Astrocyte (in vitro differentiated cells and primary cell): ENCODE measurements around the gene RAD51B. TPM values are rescaled to one million over a fixed set of nuclear protein-coding genes. Genes with fewer than 3 reads are reported as not detected.

Experiments
- DNase-seq: peaks from one replicate; pipeline ENCODE4 v3.0.0-alpha.2; 2010; ENCODE audit warnings: low read depth
- FAIRE-seq: peaks from 2 replicates; lab custom pipeline; 2011; peaks lifted over from hg19 to GRCh38; lab: Jason Lieb, UNC
- H2AFZ ChIP-seq: 2 replicates; pipeline ENCODE4 v1.6.0; 2012; ENCODE audit warnings: low read depth, low read length, inconsistent platforms
- H3K27ac ChIP-seq: 2 replicates; pipeline ENCODE4 v1.5.1; 2011; ENCODE audit warnings: low read depth, low read length, inconsistent platforms
- H3K27me3 ChIP-seq: 2 replicates; pipeline ENCODE4 v1.6.0; 2011; ENCODE audit warnings: low read length, inconsistent platforms; ENCODE audit not compliant: insufficient read depth
- H3K36me3 ChIP-seq: 2 replicates; pipeline ENCODE4 v1.5.1; 2011; ENCODE audit warnings: low read length, inconsistent platforms; ENCODE audit not compliant: insufficient read depth
- H3K4me1 ChIP-seq: 2 replicates; pipeline ENCODE4 v1.5.1; 2011; ENCODE audit warnings: low read length, inconsistent platforms; ENCODE audit not compliant: insufficient read depth
- H3K4me2 ChIP-seq: 2 replicates; pipeline ENCODE4 v1.6.0; 2012; ENCODE audit warnings: low read length, inconsistent platforms
- H3K4me3 ChIP-seq: 2 replicates; pipeline ENCODE4 v1.5.1; 2011; ENCODE audit warnings: low read depth, mild to moderate bottlenecking, low read length, inconsistent platforms; ENCODE audit not compliant: insufficient read depth
- H3K79me2 ChIP-seq: 2 replicates; pipeline ENCODE4 v1.6.0; 2012; ENCODE audit warnings: mild to moderate bottlenecking, low read length, inconsistent platforms; ENCODE audit not compliant: insufficient read depth
- H3K9ac ChIP-seq: 2 replicates; pipeline ENCODE4 v1.6.0; 2012; ENCODE audit warnings: mild to moderate bottlenecking, low read length, inconsistent platforms
- H3K9me3 ChIP-seq: 2 replicates; pipeline ENCODE4 v1.5.1; 2012; ENCODE audit warnings: low read depth, mild to moderate bottlenecking, low read length, inconsistent platforms; ENCODE audit not compliant: insufficient read depth
- H4K20me1 ChIP-seq: 2 replicates; pipeline ENCODE4 v1.6.0; 2012; ENCODE audit warnings: low read length, inconsistent platforms; ENCODE audit not compliant: insufficient read depth
- H3K27ac Mint-ChIP-seq: one replicate; pipeline ENCODE4 v1.8.0; 2021; ENCODE audit warnings: mild to moderate bottlenecking, mixed read lengths; ENCODE audit not compliant: unreplicated experiment
- H3K27me3 Mint-ChIP-seq: one replicate; pipeline ENCODE4 v1.8.0; 2021; ENCODE audit warnings: low read depth, mixed read lengths; ENCODE audit not compliant: unreplicated experiment
- H3K36me3 Mint-ChIP-seq: one replicate; pipeline ENCODE4 v1.8.0; 2021; ENCODE audit warnings: low read depth, mixed read lengths; ENCODE audit not compliant: unreplicated experiment
- H3K4me1 Mint-ChIP-seq: one replicate; pipeline ENCODE4 v1.8.0; 2021; ENCODE audit warnings: low read depth, mixed read lengths; ENCODE audit not compliant: unreplicated experiment
- H3K4me3 Mint-ChIP-seq: one replicate; pipeline ENCODE4 v1.8.0; 2021; ENCODE audit warnings: mild to moderate bottlenecking, moderate library complexity, mixed read lengths; ENCODE audit not compliant: unreplicated experiment
- H3K9me3 Mint-ChIP-seq: one replicate; pipeline ENCODE4 v1.8.0; 2021; ENCODE audit warnings: mild to moderate bottlenecking, mixed read lengths; ENCODE audit not compliant: unreplicated experiment
- EZH2 ChIP-seq: IDR thresholded peaks from 2 replicates; pipeline ENCODE4 v1.6.1; 2012; ENCODE audit warnings: mild to moderate bottlenecking, low read length, inconsistent platforms; ENCODE audit not compliant: insufficient read depth
- total RNA-seq: library from RNA; stranded (reverse); gene quantifications from 2 replicates; pipeline ENCODE4 v1.2.1, GENCODE V29; 2021
- TF ChIP-seq, protein P1 (sequence below): IDR thresholded peaks from 2 replicates; pipeline ENCODE4 v1.5.1; 2011; ENCODE audit warnings: low read depth, mild to moderate bottlenecking, inconsistent platforms, low read length, moderate library complexity; ENCODE audit not compliant: insufficient read depth

RAD51B gene
- total RNA-seq, 1 donor from 2014 or later: 10.8 TPM

DNA sequence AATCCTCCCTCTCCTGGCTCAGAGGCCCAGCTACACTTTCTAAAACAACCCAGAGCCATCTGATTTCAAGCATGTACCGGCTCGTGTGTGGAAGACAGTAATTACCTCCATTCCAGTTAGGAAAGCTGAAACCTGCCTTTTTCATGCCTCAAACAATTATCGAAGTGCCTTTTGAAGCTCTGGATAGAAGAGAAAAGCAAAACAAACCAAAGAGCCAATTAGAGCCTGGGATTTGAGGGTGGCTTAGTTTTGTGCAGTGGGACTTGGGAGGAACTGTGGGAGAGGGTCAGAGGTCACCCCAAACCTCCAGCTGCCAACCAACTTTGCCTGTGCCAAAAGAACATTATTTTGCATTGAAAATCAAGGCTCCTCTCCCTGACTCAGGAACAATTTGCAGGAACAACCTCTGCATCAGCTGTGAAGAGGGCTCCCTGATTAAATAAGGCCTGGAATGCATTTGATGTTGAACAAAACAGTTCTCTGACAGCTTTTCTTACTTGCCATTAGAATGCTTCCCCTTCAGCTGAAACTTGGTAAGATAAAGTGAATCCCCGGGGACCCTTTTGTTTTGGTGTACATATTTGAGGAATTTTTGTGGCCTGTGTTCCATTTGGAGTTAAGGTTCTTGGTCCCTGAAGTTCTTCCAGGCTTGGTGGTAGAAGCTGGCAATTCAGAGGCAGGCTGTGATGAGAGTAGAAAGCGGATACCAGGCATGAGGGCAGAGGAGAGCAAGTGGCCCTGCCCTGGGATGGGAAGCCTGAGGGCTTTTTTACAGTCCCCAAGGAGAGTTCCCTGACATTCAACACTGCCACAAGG lies 703.1 kb downstream of the RAD51B start:
- Mint-ChIP-seq H3K4me1 (peaks cover 34% of the 10 kb centered on the region), H3K36me3 (no peaks in the 10 kb centered on the region), H3K4me3 (no peak overlapping the region), H3K27me3 (no peaks in the 10 kb centered on the region), H3K27ac (no peak overlapping the region), H3K9me3 (peaks cover 9% of the 10 kb centered on the region)
- no peak overlapping the region for H3K4me2 ChIP-seq
- H3K9ac ChIP-seq: no peak overlapping the region
- FAIRE-seq: no peak
- no peaks in the 10 kb centered on the region for H3K36me3 ChIP-seq
- TF ChIP-seq EZH2: no peak
- TF ChIP-seq, protein P1, sequence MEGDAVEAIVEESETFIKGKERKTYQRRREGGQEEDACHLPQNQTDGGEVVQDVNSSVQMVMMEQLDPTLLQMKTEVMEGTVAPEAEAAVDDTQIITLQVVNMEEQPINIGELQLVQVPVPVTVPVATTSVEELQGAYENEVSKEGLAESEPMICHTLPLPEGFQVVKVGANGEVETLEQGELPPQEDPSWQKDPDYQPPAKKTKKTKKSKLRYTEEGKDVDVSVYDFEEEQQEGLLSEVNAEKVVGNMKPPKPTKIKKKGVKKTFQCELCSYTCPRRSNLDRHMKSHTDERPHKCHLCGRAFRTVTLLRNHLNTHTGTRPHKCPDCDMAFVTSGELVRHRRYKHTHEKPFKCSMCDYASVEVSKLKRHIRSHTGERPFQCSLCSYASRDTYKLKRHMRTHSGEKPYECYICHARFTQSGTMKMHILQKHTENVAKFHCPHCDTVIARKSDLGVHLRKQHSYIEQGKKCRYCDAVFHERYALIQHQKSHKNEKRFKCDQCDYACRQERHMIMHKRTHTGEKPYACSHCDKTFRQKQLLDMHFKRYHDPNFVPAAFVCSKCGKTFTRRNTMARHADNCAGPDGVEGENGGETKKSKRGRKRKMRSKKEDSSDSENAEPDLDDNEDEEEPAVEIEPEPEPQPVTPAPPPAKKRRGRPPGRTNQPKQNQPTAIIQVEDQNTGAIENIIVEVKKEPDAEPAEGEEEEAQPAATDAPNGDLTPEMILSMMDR: no peak
- no peaks in the 10 kb centered on the region for H3K27me3 ChIP-seq
- no peaks in the 10 kb centered on the region for H3K9me3 ChIP-seq
- no peak overlapping the region for H2AFZ ChIP-seq
- no peak for DNase-seq
- H3K79me2 ChIP-seq: no peaks in the 10 kb centered on the region
- H3K27ac ChIP-seq: no peak overlapping the region
- H3K4me3 ChIP-seq: no peak overlapping the region
- no peaks in the 10 kb centered on the region for H4K20me1 ChIP-seq
- H3K4me1 ChIP-seq: peaks cover 11% of the 10 kb centered on the region

- Mint-ChIP-seq H3K4me3 (no peak overlapping the region), H3K9me3 (peaks cover 9% of the 10 kb centered on the region), H3K27ac (no peak overlapping the region), H3K27me3 (no peaks in the 10 kb centered on the region), H3K4me1 (peaks cover 34% of the 10 kb centered on the region), H3K36me3 (no peaks in the 10 kb centered on the region)
- TF ChIP-seq EZH2: no peak
- TF ChIP-seq, protein P1: no peak
- Histone ChIP-seq H3K9me3 (no peaks in the 10 kb centered on the region), H3K79me2 (no peaks in the 10 kb centered on the region), H2AFZ (no peak overlapping the region), H3K9ac (no peak overlapping the region), H3K27ac (no peak overlapping the region), H3K36me3 (no peaks in the 10 kb centered on the region), H3K4me2 (no peak overlapping the region), H3K4me1 (peaks cover 11% of the 10 kb centered on the region), H3K27me3 (no peaks in the 10 kb centered on the region), H3K4me3 (no peak overlapping the region), H4K20me1 (no peaks in the 10 kb centered on the region)
- DNase-seq (no peak), FAIRE-seq (no peak)
Observed at GRCh38 chr14:68523326-68523610, 703.7 kb downstream of the RAD51B start.

DNA sequence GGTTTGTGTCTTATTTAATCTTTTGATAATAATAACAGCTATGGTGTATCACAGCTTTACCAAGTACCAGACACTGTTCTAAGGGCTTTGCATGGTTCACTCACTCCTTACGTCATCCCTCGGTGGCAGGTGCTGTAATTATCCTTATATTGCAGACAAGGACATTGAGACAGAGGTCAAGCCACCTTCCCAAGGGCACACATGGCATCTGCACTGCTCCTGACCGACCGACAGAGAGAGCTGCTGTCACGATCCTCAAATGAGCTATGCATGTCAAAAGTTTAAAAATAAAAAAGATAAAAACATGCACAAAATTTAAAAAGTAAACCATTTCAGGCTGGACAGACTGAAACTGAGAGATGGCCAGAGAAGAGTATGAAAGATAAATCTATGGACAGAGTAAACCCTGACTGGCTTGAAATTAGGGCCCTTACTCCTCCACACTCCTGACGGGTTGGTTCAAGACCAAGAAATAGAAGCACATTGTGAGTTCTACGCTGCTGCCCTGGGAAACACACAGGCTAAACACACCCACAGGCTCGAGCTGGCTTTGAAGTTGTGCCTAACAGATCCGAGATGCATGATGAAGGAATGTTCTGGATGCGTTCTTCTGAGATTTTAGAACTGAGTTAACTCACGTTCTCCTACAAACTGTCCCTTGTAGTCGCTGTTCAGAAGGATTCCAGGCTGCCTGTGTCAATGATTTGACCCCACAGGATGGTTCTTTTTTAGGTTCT lies 704.6 kb downstream of the RAD51B start:
- H3K9ac ChIP-seq: no peak overlapping the region

More for the DNA sequence above, 704.6 kb downstream of the RAD51B start:
- no peak for TF ChIP-seq EZH2
- TF ChIP-seq, protein P1: no peak
- H4K20me1 ChIP-seq: no peaks in the 10 kb centered on the region
- no peak overlapping the region for H3K27ac Mint-ChIP-seq
- H3K4me1 Mint-ChIP-seq: peaks cover 34% of the 10 kb centered on the region
- no peak overlapping the region for H2AFZ ChIP-seq
- H3K9me3 ChIP-seq: no peaks in the 10 kb centered on the region
- no peak overlapping the region for H3K27ac ChIP-seq
- H3K4me1 ChIP-seq: peaks cover 11% of the 10 kb centered on the region
- no peak overlapping the region for H3K4me2 ChIP-seq
- no peaks in the 10 kb centered on the region for H3K79me2 ChIP-seq
- H3K27me3 ChIP-seq: no peaks in the 10 kb centered on the region
- no peaks in the 10 kb centered on the region for H3K36me3 ChIP-seq
- H3K9me3 Mint-ChIP-seq: peaks cover 9% of the 10 kb centered on the region
- no peak overlapping the region for H3K4me3 ChIP-seq
- FAIRE-seq (no peak), DNase-seq (no peak)
- no peaks in the 10 kb centered on the region for H3K36me3 Mint-ChIP-seq
- no peak overlapping the region for H3K4me3 Mint-ChIP-seq
- no peaks in the 10 kb centered on the region for H3K27me3 Mint-ChIP-seq
